GM21737 (cell line): Measurements from ENCODE around the gene HDAC1.
A peak's percentile ranks its signal among the peaks of the same experiment; 100 is the strongest.
"Not testable (repeated sequence)": the region's sequence is repeated elsewhere in the genome, so short reads cannot be mapped to it uniquely, and the experiment has no call there.

Experiments
- ATAC-seq: cut with Tn5 transposase; IDR thresholded peaks from one replicate; pipeline ENCODE4 v1.9.1; 2021; ENCODE audit warnings: mild to moderate bottlenecking, moderate library complexity; ENCODE audit not compliant: unreplicated experiment

The HDAC1 gene

DNA sequence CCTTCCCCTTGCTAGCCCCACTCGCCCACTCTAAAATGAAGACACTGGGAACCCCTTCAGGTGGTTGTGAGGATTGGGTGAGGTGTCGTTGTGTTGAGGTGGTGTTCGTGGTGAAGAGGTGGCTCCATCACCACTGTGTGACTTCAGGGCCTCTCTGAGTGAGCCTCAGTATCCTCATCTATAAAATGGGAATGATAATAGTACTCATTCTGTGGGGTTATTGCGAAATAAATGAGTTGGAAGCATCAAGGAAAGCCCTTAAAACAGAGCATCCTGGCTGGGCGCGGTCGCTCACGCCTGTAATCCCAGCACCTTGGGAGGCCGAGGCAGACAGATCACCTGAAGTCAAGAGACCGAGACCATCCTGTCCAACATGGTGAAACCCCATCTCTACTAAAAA is 50.8 kb downstream of the HDAC1 start:
- no peak for ATAC-seq

- ATAC-seq: no peak
Measured at GRCh38 chr1:32345289-32345827, 53.5 kb downstream of the HDAC1 start.

DNA sequence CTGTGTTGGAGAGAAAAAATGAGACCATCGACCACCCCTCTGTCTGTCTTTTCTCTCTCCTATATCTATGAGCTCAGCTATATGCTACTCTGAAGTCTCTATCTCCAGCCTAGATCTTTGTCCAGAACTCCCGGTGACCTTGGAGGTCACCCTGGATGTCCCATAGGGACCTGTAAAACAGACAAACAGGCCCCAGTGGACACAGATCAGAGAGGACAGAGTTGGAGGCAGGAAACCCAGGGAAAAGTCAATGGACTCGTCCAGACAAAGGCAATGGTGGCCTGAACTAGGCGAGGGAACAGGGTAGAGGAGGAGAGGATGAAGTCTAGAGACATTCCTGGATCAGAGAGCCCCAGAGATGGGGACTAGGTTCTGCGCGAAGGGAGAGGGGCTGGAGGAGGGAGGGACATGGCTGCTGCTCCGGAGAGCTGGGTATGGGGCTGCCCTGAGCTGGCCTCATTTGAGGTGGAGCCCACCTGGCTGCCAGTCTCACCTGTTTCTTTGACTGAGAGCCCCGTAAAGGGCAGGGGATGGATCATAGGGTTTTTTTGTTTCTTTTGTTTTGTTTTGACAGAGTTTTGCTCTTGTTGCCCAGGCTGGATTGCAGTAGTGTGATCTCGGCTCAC is 54.8 kb downstream of the HDAC1 start:
- ATAC-seq: no peak

- ATAC-seq: no peak
Measured at GRCh38 chr1:32349211-32349708, 57.4 kb downstream of the HDAC1 start.

- peak; percentile 26 for ATAC-seq
Measured at GRCh38 chr1:32350785-32351398, 59.0 kb downstream of the HDAC1 start.

DNA sequence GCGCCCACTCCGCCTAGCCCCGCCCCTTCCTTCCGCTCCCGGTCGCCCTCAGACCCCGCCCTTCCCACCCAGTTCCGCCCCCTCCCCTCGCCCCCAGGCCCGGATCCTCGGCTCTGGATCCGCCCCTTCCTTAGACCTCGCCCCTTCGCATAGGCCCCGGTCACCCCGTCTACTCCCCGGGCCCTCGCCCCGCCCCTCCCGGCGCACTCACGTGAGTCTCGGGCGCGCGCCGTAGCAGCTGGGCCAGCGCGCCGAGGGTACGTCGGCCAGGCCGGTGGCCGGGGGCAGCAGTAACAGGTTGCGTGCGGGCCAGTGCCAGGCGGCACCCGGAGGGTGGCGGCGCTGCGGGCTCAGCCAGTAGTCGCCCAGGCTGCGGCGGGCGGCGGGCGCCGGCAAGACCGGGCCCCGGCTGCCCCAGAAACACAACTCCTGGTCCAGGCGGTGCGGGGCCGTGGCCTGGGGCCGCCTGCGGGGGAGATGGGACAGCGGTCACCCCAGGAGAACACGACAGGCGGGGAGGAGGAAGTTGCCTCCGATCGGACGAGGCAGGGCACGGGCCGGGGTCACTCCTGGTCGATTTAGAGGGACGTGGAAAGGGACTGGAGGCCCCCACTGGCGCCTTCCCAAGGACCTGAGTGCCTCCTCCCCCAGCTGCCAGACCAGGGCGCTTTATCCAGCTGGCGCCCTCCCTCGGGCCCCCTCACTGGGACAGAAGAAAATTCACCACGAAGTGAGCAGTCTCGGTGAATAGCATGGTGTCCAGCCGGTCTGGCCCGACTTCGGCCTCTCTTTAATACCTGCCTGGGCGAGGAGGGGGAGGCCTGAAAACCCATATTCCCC is 59.7 kb downstream of the HDAC1 start:
- ATAC-seq: peak; percentile 84

DNA sequence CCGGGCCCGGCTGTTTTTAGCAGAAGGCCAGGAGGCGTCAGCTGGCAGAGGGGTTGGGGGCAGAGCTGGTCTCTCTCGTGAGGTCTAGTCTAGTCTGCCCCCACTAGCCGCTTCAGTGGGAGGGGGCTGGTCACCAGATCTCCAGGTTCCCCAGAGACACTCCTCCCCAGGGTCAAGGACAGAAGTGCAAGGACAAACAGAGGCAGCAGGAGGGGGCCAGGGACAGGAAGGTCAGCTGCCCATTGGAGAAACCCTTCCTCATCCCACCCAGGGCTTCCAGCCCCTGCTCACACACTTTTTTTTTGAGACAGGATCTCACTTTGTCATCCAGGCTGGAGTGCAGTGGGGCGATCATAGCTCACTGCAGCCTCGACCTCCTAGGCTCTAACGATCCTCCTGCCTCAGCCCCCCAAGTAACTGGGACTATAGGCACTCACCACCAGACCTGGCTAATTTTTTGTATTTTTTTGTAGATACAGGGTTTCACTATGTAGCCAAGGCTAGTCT is 60.4 kb downstream of the HDAC1 start:
- ATAC-seq: no peak

- ATAC-seq: no peak
Measured at GRCh38 chr1:32352831-32353383, 61.0 kb downstream of the HDAC1 start.

GRCh38 chr1:32353431-32353830 is 61.5 kb downstream of the HDAC1 start:
- ATAC-seq: no peak

- no peak for ATAC-seq
Measured at GRCh38 chr1:32353886-32354570, 62.1 kb downstream of the HDAC1 start.

DNA sequence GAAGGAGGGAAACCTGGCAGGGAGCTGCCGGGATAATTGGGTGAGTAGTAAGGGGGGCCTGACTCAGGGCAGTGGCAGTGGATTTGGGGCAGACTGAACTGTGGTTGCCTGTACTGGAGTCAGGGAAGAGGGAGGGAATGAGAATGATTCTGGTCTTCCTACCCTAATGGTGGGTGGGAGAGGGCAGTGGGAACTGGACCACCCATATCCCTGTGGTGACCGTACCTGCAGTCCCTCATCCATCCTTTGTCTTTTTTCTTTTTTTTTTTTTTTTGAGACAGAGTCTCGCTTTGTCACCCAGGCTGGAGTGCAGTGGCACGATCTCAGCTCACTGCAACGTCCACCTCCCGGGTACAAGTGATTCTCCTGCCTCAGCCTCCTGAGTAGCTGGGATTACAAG is 63.9 kb downstream of the HDAC1 start:
- ATAC-seq: not testable (repeated sequence)

GRCh38 chr1:32356478-32356877 is 64.6 kb downstream of the HDAC1 start:
- ATAC-seq: no peak

GRCh38 chr1:32357614-32358013 is 65.7 kb downstream of the HDAC1 start:
- no peak for ATAC-seq

- no peak for ATAC-seq
Measured at GRCh38 chr1:32358435-32358834, 66.6 kb downstream of the HDAC1 start.

- no peak for ATAC-seq
Measured at GRCh38 chr1:32361308-32361673, 69.4 kb downstream of the HDAC1 start.

DNA sequence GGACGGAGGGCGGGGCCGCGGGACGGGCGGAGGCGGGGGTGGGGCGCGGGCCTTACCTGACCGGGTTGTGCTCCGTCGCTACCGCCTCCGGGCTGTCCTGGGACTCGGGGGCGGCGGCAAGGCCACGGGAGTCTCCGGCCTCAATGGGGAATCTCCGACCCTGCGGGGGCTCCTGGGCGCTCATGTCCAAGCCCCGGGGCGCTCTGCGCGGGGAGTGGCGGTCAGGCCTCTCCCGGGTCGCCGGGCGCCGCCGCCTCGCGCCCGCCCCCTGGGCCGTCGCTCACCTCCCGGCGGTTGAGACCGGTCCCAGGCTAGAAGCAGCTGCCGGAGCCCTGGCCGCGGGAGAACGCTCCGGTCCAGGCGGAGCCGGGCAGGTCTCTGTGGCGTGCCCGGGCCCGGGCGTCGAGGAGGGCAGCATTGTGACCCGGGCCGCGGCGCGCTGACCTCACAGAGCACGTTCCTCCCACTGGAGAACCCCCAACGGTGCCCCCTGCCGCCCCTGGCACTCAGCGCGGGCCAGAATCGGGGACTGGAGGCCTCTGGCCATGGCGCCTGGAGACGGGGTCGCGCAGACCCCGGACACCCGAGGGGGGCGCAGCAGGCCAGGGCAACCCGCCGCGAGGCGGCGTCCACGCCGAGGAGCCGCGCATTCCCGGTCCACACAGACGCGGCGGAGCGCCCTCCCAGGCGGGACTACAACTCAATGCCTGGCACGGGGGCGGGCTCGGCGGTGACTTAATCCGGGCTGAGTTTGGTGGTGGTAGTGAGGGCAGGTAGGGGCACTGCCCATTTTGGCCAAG is 70.0 kb downstream of the HDAC1 start:
- ATAC-seq: no peak

GRCh38 chr1:32362474-32363313 is 70.8 kb downstream of the HDAC1 start, which contains the start of the genes FAM229A and TSSK3:
Gene FAM229A (minus strand): TSS chr1:32362485. CDS start chr1:32362091, 394 bp downstream.
Gene TSSK3 (plus strand): TSS chr1:32362539. CDS start chr1:32362702, 163 bp downstream.
- ATAC-seq: no peak

DNA sequence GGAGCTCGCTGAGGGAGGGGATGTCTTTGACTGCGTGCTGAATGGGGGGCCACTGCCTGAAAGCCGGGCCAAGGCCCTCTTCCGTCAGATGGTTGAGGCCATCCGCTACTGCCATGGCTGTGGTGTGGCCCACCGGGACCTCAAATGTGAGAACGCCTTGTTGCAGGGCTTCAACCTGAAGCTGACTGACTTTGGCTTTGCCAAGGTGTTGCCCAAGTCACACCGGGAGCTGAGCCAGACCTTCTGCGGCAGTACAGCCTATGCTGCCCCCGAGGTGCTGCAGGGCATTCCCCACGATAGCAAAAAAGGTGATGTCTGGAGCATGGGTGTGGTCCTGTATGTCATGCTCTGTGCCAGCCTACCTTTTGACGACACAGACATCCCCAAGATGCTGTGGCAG is 71.8 kb downstream of the HDAC1 start:
- no peak for ATAC-seq

DNA sequence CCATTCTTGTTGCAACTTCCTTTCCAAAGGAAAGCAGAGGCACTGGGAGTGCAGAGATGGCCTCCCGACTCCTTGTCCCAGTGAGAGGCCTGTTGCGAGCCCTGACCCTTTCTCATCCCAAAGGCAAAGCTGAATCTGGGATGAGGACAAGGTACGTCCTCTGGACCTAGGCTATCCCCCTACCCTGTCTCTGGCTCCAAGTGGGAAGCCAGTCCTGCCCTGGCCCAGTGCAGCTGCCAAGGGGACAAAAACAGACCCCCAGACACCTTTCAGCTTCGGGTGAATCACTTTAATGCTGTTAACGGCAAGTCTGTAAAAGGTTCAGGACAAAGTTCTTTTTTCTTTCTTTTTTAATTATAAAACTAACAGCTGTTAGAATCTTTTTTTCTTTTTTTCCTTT is 73.0 kb downstream of the HDAC1 start:
- no peak for ATAC-seq
